HG03378 (cell line): ENCODE data around the gene ZFAND3.
"Not testable (repeated sequence)": the region's sequence is repeated elsewhere in the genome, so short reads cannot be mapped to it uniquely, and the experiment has no call there.

Source experiments
- ATAC-seq: cut with Tn5 transposase; IDR thresholded peaks from one replicate; pipeline ENCODE4 v1.9.1; 2021; ENCODE audit warnings: mild to moderate bottlenecking, moderate library complexity; ENCODE audit not compliant: unreplicated experiment

The ZFAND3 gene

GRCh38 chr6:37990762-37991525 lies 171.4 kb downstream of the ZFAND3 start:
- ATAC-seq = no peak

- no peak for ATAC-seq
Measured at GRCh38 chr6:37992749-37993148, 173.2 kb downstream of the ZFAND3 start.

GRCh38 chr6:37993194-37993593 lies 173.7 kb downstream of the ZFAND3 start:
- ATAC-seq = not testable (repeated sequence)

GRCh38 chr6:37993596-37993995 lies 174.1 kb downstream of the ZFAND3 start:
- ATAC-seq = no peak

- ATAC-seq = no peak
Measured at GRCh38 chr6:37994223-37994622, 174.7 kb downstream of the ZFAND3 start.

GRCh38 chr6:37998366-37998765 lies 178.8 kb downstream of the ZFAND3 start:
- no peak for ATAC-seq

GRCh38 chr6:38001386-38001785 lies 181.9 kb downstream of the ZFAND3 start:
- ATAC-seq = no peak

GRCh38 chr6:38004908-38005307 lies 185.4 kb downstream of the ZFAND3 start:
- ATAC-seq = no peak

- ATAC-seq = no peak
Measured at GRCh38 chr6:38011937-38012336, 192.4 kb downstream of the ZFAND3 start.

GRCh38 chr6:38012573-38012972 lies 193.0 kb downstream of the ZFAND3 start:
- no peak for ATAC-seq

GRCh38 chr6:38015341-38015740 lies 195.8 kb downstream of the ZFAND3 start:
- ATAC-seq = no peak

GRCh38 chr6:38016824-38017223 lies 197.3 kb downstream of the ZFAND3 start:
- ATAC-seq = no peak

- ATAC-seq = no peak
Measured at GRCh38 chr6:38018755-38019165, 199.2 kb downstream of the ZFAND3 start.

GRCh38 chr6:38020593-38020992 lies 201.1 kb downstream of the ZFAND3 start:
- no peak for ATAC-seq

GRCh38 chr6:38021029-38021428 lies 201.5 kb downstream of the ZFAND3 start:
- ATAC-seq = no peak

GRCh38 chr6:38021571-38021970 lies 202.0 kb downstream of the ZFAND3 start:
- ATAC-seq = no peak

GRCh38 chr6:38022688-38023087 lies 203.2 kb downstream of the ZFAND3 start:
- ATAC-seq = no peak

- no peak for ATAC-seq
Measured at GRCh38 chr6:38024908-38025307, 205.4 kb downstream of the ZFAND3 start.

GRCh38 chr6:38025451-38025850 lies 205.9 kb downstream of the ZFAND3 start:
- no peak for ATAC-seq

GRCh38 chr6:38027685-38028373 lies 208.3 kb downstream of the ZFAND3 start:
- ATAC-seq = no peak

GRCh38 chr6:38030380-38030779 lies 210.9 kb downstream of the ZFAND3 start:
- ATAC-seq = no peak

GRCh38 chr6:38032797-38033196 lies 213.3 kb downstream of the ZFAND3 start:
- ATAC-seq = no peak
